Measurements from ENCODE around the gene MED12L. TPM values are rescaled to one million over a fixed set of nuclear protein-coding genes. Genes with fewer than 3 reads are reported as not detected.

The MED12L gene
- polyA plus RNA-seq, 1 of the 3 experiments (the other 2 are of a cell fraction), result 0.03 TPM

- H3K4me3 ChIP-seq (ENCODE audit: low read depth in 2 of 2, low read length in 1 of 2), result no peak overlapping the region
- no peaks in the 10 kb centered on the region for H4K20me1 ChIP-seq (ENCODE audit: insufficient read depth)
- no peaks in the 10 kb centered on the region; the same call in 1 of the 2 replicates for H3K9me3 ChIP-seq
- POLR2A ChIA-PET, result no interaction called here
- CTCF ChIA-PET, result interaction anchor here (0.7 kb wide), 1 partner anchor 14 kb away, joined by 3 read pairs; no protein-coding TSS in a partner anchor
- no peak overlapping the region for H2AFZ ChIP-seq (ENCODE audit: low read depth)
- no peaks in the 10 kb centered on the region for H3K79me2 ChIP-seq (ENCODE audit: insufficient read depth)
- peaks cover 0 to 9% of the 10 kb centered on the region in 2 experiments; a peak in 2 of 4 replicates for H3K4me1 ChIP-seq (ENCODE audit: control insufficient read depth in 1 of 2, insufficient read depth in 2 of 2, low read depth in 1 of 2, low read length in 1 of 2)
- no peaks in the 10 kb centered on the region for H3K27me3 ChIP-seq (ENCODE audit: insufficient read depth)
- no peak for DNase-seq
- no peak overlapping the region for H3K4me2 ChIP-seq
- H3K9me2 ChIP-seq, result no peaks in the 10 kb centered on the region
- no peaks in the 10 kb centered on the region for H3F3A ChIP-seq (replicated peaks; ENCODE audit: insufficient read depth)
- H3K27ac ChIP-seq (ENCODE audit: low read depth in 2 of 2, low read length in 1 of 2), result no peak overlapping the region
- no peak overlapping the region for H3K9ac ChIP-seq
- no peaks in the 10 kb centered on the region for H3K36me3 ChIP-seq (replicated peaks in 1 of 2; ENCODE audit: control insufficient read depth in 1 of 2, insufficient read depth in 2 of 2, low read length in 1 of 2)
- WGBS (ENCODE audit: low lambda C conversion rate), result 67% methylated on average over 2 of the region's 2 CpGs
- TF ChIP-seq USF2 (IDR thresholded peaks at IDR 0.05; ENCODE audit: borderline replicate concordance, low read depth, low read length), result no peak
- TF ChIP-seq FOXJ3 (CRISPR knock-in tag; IDR thresholded peaks at IDR 0.05), result no peak
These were observed 228.7 kb downstream of the MED12L start for GRCh38 chr3:151314137-151314536.

GRCh38 chr3:151314593-151314992 is 229.1 kb downstream of the MED12L start:
- Histone ChIP-seq H2AFZ (ENCODE audit: low read depth) (no peak overlapping the region), H3K4me2 (no peak overlapping the region), H3K4me3 (ENCODE audit: low read depth in 2 of 2, low read length in 1 of 2) (no peak overlapping the region), H3K27ac (ENCODE audit: low read depth in 2 of 2, low read length in 1 of 2) (no peak overlapping the region), H3K36me3 (replicated peaks in 1 of 2; ENCODE audit: control insufficient read depth in 1 of 2, insufficient read depth in 2 of 2, low read length in 1 of 2) (no peaks in the 10 kb centered on the region), H3K9me3 (no peaks in the 10 kb centered on the region; the same call in 1 of the 2 replicates), H4K20me1 (ENCODE audit: insufficient read depth) (no peaks in the 10 kb centered on the region), H3K27me3 (ENCODE audit: insufficient read depth) (no peaks in the 10 kb centered on the region), H3K9me2 (no peaks in the 10 kb centered on the region), H3K9ac (no peak overlapping the region), H3F3A (replicated peaks; ENCODE audit: insufficient read depth) (no peaks in the 10 kb centered on the region), H3K4me1 (ENCODE audit: control insufficient read depth in 1 of 2, insufficient read depth in 2 of 2, low read depth in 1 of 2, low read length in 1 of 2) (peaks cover 0 to 13% of the 10 kb centered on the region in 2 experiments; a peak in 2 of 4 replicates), H3K79me2 (ENCODE audit: insufficient read depth) (no peaks in the 10 kb centered on the region)
- WGBS (ENCODE audit: low lambda C conversion rate), result 70% methylated on average over 5 of the region's 5 CpGs
- ChIA-PET CTCF (interaction anchor here (0.7 kb wide), 1 partner anchor 13 kb away, joined by 3 read pairs; no protein-coding TSS in a partner anchor), POLR2A (no interaction called here)
- DNase-seq, result no peak
- no peak for TF ChIP-seq USF1 (IDR thresholded peaks at IDR 0.05; ENCODE audit: borderline replicate concordance, low read depth)
- TF ChIP-seq RFX5 (IDR thresholded peaks at IDR 0.05; ENCODE audit: low read length), result no peak
- TF ChIP-seq SMC3 (IDR thresholded peaks at IDR 0.05; ENCODE audit: low read depth, low read length), result no peak
- TF ChIP-seq REST (IDR thresholded peaks at IDR 0.05; ENCODE audit: low read depth, low read length), result no peak
- TF ChIP-seq RAD21 (IDR thresholded peaks at IDR 0.05; ENCODE audit: low read length), result no peak
- no peak for TF ChIP-seq NFIC (IDR thresholded peaks at IDR 0.05; ENCODE audit: borderline replicate concordance)
- TF ChIP-seq NRF1 (IDR thresholded peaks at IDR 0.05; ENCODE audit: low read depth, low read length), result no peak
- TF ChIP-seq CHD2 (IDR thresholded peaks at IDR 0.05; ENCODE audit: low read length, partially characterized antibody), result no peak
- TF ChIP-seq CTCF (IDR thresholded peaks at IDR 0.05), result no peak
- no peak for TF ChIP-seq POLR2AphosphoS5 (IDR thresholded peaks at IDR 0.05; ENCODE audit: low read depth, low read length)
- no peak for TF ChIP-seq GATA2 (CRISPR knock-in tag; IDR thresholded peaks at IDR 0.05)
- TF ChIP-seq SIN3A (IDR thresholded peaks at IDR 0.05; ENCODE audit: borderline replicate concordance, low read depth, low read length), result no peak
- TF ChIP-seq MAX (IDR thresholded peaks at IDR 0.05; ENCODE audit: low read depth), result no peak
- no peak for TF ChIP-seq PBX3 (IDR thresholded peaks at IDR 0.05)
- no peak for TF ChIP-seq FOXJ3 (CRISPR knock-in tag; IDR thresholded peaks at IDR 0.05)

Measured in SK-N-SH (cell line).